GM19025 (cell line): ENCODE results near the gene LRP1-AS.

Experiments used
- ATAC-seq: cut with Tn5 transposase; IDR thresholded peaks from one replicate; pipeline ENCODE4 v1.9.1; 2021; ENCODE audit warnings: mild to moderate bottlenecking, low read depth, moderate library complexity; ENCODE audit not compliant: unreplicated experiment

LRP1-AS gene

GRCh38 chr12:57162553-57163125, 15.2 kb upstream of the LRP1-AS start:
- no peak for ATAC-seq

DNA sequence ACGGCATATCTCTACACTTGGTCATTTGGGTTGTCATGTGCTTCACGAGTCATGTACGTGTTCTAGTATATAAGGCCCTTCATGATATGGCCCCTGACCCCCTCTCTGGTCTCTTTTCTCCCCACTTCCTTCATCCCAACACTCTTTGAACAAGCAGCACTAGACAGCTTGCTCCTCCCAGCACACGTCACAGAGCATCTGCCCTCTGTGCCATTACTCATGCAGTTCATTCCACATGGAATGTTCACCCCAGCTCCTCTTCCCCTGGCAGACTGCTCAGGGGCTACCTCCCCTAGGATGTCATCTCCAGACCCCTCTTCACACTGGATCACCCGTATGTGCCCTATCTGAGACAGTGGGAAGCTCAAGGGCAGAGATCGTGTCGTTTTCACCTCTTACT, 14.1 kb upstream of the LRP1-AS start:
- ATAC-seq: no peak

- no peak for ATAC-seq
Measured at GRCh38 chr12:57160741-57161140, 13.3 kb upstream of the LRP1-AS start.

DNA sequence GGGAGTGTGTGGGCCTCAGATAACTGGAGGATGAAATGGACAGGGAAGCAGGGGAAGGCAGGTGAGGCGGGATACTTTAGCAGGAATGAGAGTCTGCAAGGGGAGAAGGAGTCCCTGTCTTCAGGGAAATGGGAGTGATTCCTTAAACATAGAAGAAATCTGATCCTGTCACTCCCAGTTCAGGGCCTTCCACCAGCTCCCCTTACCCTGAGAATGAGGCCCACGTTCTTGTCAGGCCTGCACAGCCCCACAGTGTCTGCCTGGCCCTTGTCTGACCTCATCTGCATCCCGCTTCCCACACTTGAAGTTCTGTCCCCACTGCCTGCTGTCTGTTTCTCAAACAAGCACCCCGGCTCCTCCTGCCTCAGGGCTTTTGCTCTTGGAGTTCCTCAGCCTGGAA, 12.6 kb upstream of the LRP1-AS start:
- no peak for ATAC-seq

DNA sequence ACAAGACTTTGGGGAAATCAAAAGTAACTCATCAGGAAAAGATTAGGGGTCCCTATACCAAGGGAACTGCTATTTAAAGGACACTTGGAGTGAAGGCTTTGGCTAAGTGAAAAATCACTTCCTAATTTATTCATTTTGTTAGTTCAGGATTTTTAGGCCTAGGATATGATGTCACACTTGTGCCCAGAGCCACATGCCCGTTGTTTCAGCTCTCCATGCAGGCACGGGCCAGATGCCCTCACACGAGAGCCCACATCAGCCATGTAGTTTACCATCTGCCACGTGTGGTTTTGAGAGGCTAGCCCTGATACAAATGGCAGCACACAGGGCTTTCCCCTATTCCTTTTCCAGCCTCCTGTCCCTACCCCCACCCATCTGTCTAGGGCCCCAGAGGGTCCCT, 11.9 kb upstream of the LRP1-AS start:
- no peak for ATAC-seq

GRCh38 chr12:57158665-57159064, 11.2 kb upstream of the LRP1-AS start:
- ATAC-seq: no peak

DNA sequence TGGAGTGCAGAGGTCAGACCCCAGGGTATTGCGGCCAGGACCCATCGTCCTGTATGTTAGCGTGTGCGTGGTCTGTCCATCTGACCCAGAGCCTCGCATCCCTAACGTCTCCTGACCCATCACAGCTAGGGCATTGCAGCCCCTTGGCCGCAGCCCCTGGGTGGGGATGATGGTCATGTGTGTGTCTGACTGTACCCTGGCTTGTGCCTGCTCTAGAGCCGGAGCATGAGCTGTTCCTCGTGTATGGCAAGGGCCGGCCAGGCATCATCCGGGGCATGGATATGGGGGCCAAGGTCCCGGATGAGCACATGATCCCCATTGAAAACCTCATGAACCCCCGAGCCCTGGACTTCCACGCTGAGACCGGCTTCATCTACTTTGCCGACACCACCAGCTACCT, 10.8 kb upstream of the LRP1-AS start:
- no peak for ATAC-seq

- ATAC-seq: no peak
Measured at GRCh38 chr12:57157588-57158173, 10.3 kb upstream of the LRP1-AS start.

- no peak for ATAC-seq
Measured at GRCh38 chr12:57156701-57157403, 9.4 kb upstream of the LRP1-AS start.

- ATAC-seq: no peak
Measured at GRCh38 chr12:57154804-57155434, 7.5 kb upstream of the LRP1-AS start.

DNA sequence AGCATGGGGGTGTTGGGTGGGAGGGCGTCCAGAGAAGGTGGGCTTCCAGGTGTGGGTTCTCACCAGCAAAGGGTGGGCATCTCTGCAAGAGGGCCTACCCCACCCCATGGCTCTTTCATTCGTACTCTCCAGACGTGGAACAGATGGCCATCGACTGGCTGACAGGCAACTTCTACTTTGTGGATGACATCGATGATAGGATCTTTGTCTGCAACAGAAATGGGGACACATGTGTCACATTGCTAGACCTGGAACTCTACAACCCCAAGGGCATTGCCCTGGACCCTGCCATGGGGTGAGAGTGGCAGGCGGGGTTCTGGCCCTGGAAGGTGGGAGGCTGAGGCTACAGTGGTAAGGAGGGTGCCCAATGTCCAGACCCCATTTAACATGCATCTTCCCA, 6.7 kb upstream of the LRP1-AS start:
- no peak for ATAC-seq

- no peak for ATAC-seq
Measured at GRCh38 chr12:57153415-57153997, 6.1 kb upstream of the LRP1-AS start.

GRCh38 chr12:57152639-57153038, 5.2 kb upstream of the LRP1-AS start:
- ATAC-seq: no peak

DNA sequence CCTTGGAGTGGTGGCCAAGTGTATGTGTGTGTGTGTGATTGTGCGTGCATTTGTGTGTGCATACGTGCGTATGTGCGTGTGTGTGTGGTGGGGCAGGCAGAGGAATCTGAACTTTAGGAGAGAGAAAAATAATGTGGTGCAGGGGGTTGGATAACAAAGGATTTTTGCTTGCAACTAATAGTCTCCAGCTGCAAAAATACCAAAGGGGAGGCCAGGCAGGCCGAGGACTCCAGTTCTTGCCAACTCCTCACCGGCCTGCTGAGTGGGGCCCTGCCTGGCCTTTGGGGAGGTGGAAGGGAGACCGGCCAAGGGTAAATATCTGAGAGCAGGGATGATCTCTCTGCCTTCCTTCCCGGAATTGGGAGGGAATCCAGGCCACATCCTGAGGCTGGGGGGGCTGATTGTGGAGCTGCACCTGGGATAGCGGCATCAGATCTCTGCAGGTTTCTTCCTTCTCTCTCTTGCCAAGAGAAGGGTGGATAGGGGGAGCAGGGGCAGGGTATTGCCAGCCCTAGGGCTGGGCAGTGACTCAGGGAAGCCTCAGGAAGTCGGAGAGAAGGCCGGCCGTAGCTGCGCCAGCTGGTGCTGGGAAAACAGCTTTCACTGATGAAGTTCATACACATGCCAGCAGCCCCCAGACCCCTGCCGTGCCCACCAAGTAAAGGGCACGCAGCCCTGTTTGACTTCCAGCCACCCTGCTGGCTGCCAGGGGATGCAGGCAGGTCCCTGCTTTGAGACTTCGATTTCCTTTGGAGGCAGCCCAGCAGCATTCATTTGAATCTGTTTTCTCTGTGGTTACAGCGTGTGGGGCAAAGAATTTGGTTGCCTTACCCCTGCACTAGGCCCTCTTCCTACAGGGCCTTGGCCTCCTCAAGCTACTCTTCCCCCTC, 4.6 kb upstream of the LRP1-AS start:
- ATAC-seq: no peak

GRCh38 chr12:57150400-57151000, 3.1 kb upstream of the LRP1-AS start:
- ATAC-seq: no peak

DNA sequence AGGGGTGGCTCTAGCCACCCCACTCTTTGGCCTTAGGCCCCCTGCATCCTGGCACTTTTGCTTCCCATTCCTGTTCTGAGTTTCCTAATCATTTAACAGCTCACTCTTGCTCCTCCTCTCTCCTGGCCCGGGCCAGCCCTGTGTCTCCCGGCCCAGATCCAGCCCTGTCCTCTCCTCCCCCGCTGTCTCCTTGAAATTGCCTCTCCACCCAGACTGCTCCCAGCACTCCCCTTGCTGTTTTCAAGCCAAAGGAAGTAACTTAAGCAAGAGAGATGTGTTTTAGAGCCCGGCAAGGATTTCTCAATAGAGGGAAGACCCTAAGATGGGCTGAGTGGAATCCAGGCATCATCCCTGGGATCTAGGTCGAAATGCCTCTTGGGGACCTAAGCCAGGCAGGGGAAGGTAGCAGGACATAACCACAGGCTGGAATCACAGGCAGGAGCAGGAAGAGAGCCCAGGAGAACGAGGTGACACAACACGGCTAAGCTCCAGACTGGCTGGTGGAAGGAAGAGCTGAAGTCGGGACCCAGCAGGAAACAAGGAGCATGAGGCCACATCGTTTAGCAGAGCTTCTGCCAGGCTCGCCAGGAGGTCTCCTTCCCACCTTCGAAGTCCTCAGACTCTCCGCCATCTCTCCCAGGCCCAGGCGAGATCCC, 2.0 kb upstream of the LRP1-AS start:
- no peak for ATAC-seq

DNA sequence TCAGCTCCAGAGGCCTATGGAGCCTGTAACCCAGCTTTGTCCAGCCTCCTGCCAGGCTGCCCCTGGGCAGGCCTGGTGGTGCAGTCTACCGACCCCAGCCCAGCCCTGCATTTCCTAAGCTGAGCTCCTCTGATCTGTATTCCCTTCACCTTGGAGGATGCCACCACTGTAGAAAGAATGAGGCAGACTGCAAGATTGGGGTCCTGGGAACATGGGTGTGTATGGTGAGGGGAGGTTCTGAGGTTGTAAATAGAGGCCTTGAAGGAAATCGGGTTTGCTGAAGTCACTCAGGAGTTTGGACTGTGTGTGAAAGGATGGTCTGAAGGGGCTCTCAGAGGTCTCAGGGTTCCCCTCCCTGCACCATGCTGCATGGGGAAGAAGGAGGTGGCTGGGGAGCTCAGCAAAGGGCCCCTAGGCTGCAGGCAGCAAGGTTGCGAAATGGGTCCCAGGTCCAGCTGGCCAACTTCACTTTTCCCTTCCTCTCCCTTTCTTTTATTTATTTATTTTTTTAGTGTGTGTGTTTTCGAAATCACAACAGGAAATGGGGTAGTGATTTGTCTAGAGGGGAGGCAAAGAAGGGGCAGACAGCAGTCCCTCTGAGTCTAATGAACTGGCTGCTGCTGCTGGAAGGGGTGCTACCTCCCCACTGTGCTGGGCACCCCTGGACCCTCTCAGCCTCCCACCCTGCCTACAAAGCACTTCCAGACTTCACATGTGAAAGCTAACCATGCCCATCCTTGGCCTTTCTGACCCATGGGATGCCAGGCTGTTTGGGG, 1.2 kb upstream of the LRP1-AS start:
- ATAC-seq: no peak

DNA sequence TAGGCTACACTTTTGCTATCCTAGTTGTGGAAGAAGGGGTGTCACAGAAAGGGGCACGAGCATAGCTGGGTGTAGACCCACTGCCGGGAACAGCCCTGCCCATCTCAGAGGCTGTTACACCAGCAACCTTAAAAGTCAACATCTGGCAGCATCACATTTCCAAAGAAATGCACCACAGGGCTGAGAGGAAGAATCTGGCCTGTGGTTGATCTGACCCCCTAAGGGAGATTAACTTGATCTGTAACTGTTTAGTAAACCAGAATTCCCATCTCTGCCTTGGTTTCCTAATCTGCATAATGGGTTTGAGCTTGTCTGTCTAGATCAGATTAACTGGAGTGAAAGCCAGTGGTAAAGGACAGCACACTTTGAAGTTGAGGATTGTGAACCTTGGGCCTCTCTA, 1.3 kb downstream of the LRP1-AS start:
- ATAC-seq: no peak
